Dendritic cell treated with granulocyte-macrophage colony-stimulating factor and Interleukin-4, amounts not matched to agents 40 ng/mL and 50 ng/mL, for 4 days (primary cell): ENCODE data around the gene GPR63.
A peak's percentile ranks its signal among the peaks of the same experiment; 100 is the strongest.

Experiments
- H3K27ac Mint-ChIP-seq: one replicate; pipeline ENCODE4 v1.8.0; 2022; ENCODE audit warnings: mild to moderate bottlenecking, mixed read lengths
- H3K27me3 Mint-ChIP-seq: one replicate; pipeline ENCODE4 v1.8.0; 2022; ENCODE audit warnings: mild to moderate bottlenecking, mixed read lengths
- H3K36me3 Mint-ChIP-seq: one replicate; pipeline ENCODE4 v1.8.0; 2022; ENCODE audit warnings: low read depth, mixed read lengths
- H3K4me1 Mint-ChIP-seq: one replicate; pipeline ENCODE4 v1.8.0; 2022; ENCODE audit warnings: low read depth, mixed read lengths
- H3K4me3 Mint-ChIP-seq: one replicate; pipeline ENCODE4 v1.8.0; 2022; ENCODE audit warnings: mild to moderate bottlenecking, moderate library complexity, mixed read lengths
- H3K9me3 Mint-ChIP-seq: one replicate; pipeline ENCODE4 v1.8.0; 2022; ENCODE audit warnings: mixed read lengths
- intact Hi-C: fragments of 100-400 bp; cut with micrococcal nuclease; formaldehyde crosslinking; loops from one replicate; pipeline ENCODE4 v1.15.0; 2022

GPR63 gene

GRCh38 chr6:96851858-96852257 is 14.6 kb upstream of the GPR63 start:
- intact Hi-C loops: no loop called here
- Mint-ChIP-seq H3K36me3 (no peaks in the 10 kb centered on the region), H3K27me3 (no peaks in the 10 kb centered on the region), H3K9me3 (peaks cover 6% of the 10 kb centered on the region), H3K4me3 (no peak overlapping the region), H3K27ac (no peak overlapping the region), H3K4me1 (no peaks in the 10 kb centered on the region)

- H3K4me1 Mint-ChIP-seq: no peaks in the 10 kb centered on the region
- no peaks in the 10 kb centered on the region for H3K27me3 Mint-ChIP-seq
- no peak overlapping the region for H3K27ac Mint-ChIP-seq
- H3K4me3 Mint-ChIP-seq: no peak overlapping the region
- no peaks in the 10 kb centered on the region for H3K36me3 Mint-ChIP-seq
- H3K9me3 Mint-ChIP-seq: peaks cover 18% of the 10 kb centered on the region
- intact Hi-C loops: no loop called here
These were observed 12.3 kb upstream of the GPR63 start for GRCh38 chr6:96849615-96850014.

- Mint-ChIP-seq H3K4me3 (no peak overlapping the region), H3K36me3 (no peaks in the 10 kb centered on the region), H3K9me3 (peaks cover 24% of the 10 kb centered on the region), H3K4me1 (no peaks in the 10 kb centered on the region), H3K27ac (no peak overlapping the region), H3K27me3 (peaks cover under 1% of the 10 kb centered on the region)
- intact Hi-C loops: no loop called here
These were observed 7.3 kb upstream of the GPR63 start for GRCh38 chr6:96844530-96844929.

- Mint-ChIP-seq H3K27ac (no peak overlapping the region), H3K9me3 (peaks cover 13% of the 10 kb centered on the region), H3K36me3 (peaks cover 7% of the 10 kb centered on the region), H3K27me3 (peaks cover 32% of the 10 kb centered on the region), H3K4me1 (peaks cover 19% of the 10 kb centered on the region), H3K4me3 (no peak overlapping the region)
- intact Hi-C loops: no loop called here
These were observed 4.1 kb upstream of the GPR63 start for GRCh38 chr6:96841345-96841744.

GRCh38 chr6:96836631-96837080 is 621 bp downstream of the GPR63 start:
- H3K27ac Mint-ChIP-seq: peak overlapping the region; percentile 70
- no peaks in the 10 kb centered on the region for H3K9me3 Mint-ChIP-seq
- H3K4me3 Mint-ChIP-seq: peak overlapping the region; percentile 89
- H3K36me3 Mint-ChIP-seq: peaks cover 7% of the 10 kb centered on the region
- peaks cover 19% of the 10 kb centered on the region for H3K4me1 Mint-ChIP-seq
- H3K27me3 Mint-ChIP-seq: peaks cover 47% of the 10 kb centered on the region
- intact Hi-C loops: no loop called here

- H3K9me3 Mint-ChIP-seq: no peaks in the 10 kb centered on the region
- intact Hi-C loops: no loop called here
- H3K36me3 Mint-ChIP-seq: peaks cover 7% of the 10 kb centered on the region
- peaks cover 19% of the 10 kb centered on the region for H3K4me1 Mint-ChIP-seq
- H3K27ac Mint-ChIP-seq: no peak overlapping the region
- no peak overlapping the region for H3K4me3 Mint-ChIP-seq
- peaks cover 43% of the 10 kb centered on the region for H3K27me3 Mint-ChIP-seq
These were observed 3.2 kb downstream of the GPR63 start for GRCh38 chr6:96834070-96834469.

GRCh38 chr6:96832780-96833179 is 4.5 kb downstream of the GPR63 start:
- Mint-ChIP-seq H3K27ac (no peak overlapping the region), H3K36me3 (peaks cover 7% of the 10 kb centered on the region), H3K27me3 (peaks cover 30% of the 10 kb centered on the region), H3K4me1 (peaks cover 14% of the 10 kb centered on the region), H3K9me3 (no peaks in the 10 kb centered on the region), H3K4me3 (no peak overlapping the region)
- intact Hi-C loops: no loop called here

- Mint-ChIP-seq H3K36me3 (no peaks in the 10 kb centered on the region), H3K27ac (no peak overlapping the region), H3K4me1 (no peaks in the 10 kb centered on the region), H3K27me3 (no peaks in the 10 kb centered on the region), H3K9me3 (no peaks in the 10 kb centered on the region), H3K4me3 (no peak overlapping the region)
- intact Hi-C loops: no loop called here
These were observed 10.4 kb downstream of the GPR63 start for GRCh38 chr6:96826865-96827264.

- Mint-ChIP-seq H3K4me1 (no peaks in the 10 kb centered on the region), H3K36me3 (no peaks in the 10 kb centered on the region), H3K4me3 (no peak overlapping the region), H3K27ac (no peak overlapping the region), H3K27me3 (no peaks in the 10 kb centered on the region), H3K9me3 (no peaks in the 10 kb centered on the region)
- intact Hi-C loops: no loop called here
These were observed 13.5 kb downstream of the GPR63 start for GRCh38 chr6:96823743-96824142.

- Mint-ChIP-seq H3K9me3 (no peaks in the 10 kb centered on the region), H3K36me3 (no peaks in the 10 kb centered on the region), H3K4me1 (no peaks in the 10 kb centered on the region), H3K4me3 (no peak overlapping the region), H3K27ac (no peak overlapping the region), H3K27me3 (no peaks in the 10 kb centered on the region)
- intact Hi-C loops: no loop called here
These were observed 16.2 kb downstream of the GPR63 start for GRCh38 chr6:96821034-96821433.

GRCh38 chr6:96816301-96816817 is 20.9 kb downstream of the GPR63 start:
- H3K4me3 Mint-ChIP-seq: no peak overlapping the region
- intact Hi-C loops: no loop called here
- no peak overlapping the region for H3K27ac Mint-ChIP-seq
- no peaks in the 10 kb centered on the region for H3K36me3 Mint-ChIP-seq
- no peaks in the 10 kb centered on the region for H3K4me1 Mint-ChIP-seq
- no peaks in the 10 kb centered on the region for H3K27me3 Mint-ChIP-seq
- no peaks in the 10 kb centered on the region for H3K9me3 Mint-ChIP-seq

GRCh38 chr6:96814625-96815024 is 22.7 kb downstream of the GPR63 start:
- intact Hi-C loops: no loop called here
- Mint-ChIP-seq H3K4me1 (no peaks in the 10 kb centered on the region), H3K9me3 (no peaks in the 10 kb centered on the region), H3K27ac (no peak overlapping the region), H3K4me3 (no peak overlapping the region), H3K27me3 (no peaks in the 10 kb centered on the region), H3K36me3 (no peaks in the 10 kb centered on the region)

GRCh38 chr6:96812077-96812703 is 25.1 kb downstream of the GPR63 start:
- no peak overlapping the region for H3K4me3 Mint-ChIP-seq
- no peak overlapping the region for H3K27ac Mint-ChIP-seq

GRCh38 chr6:96811670-96812069 is 25.6 kb downstream of the GPR63 start:
- intact Hi-C loops: no loop called here
- Mint-ChIP-seq H3K4me1 (no peaks in the 10 kb centered on the region), H3K27me3 (no peaks in the 10 kb centered on the region), H3K9me3 (no peaks in the 10 kb centered on the region), H3K27ac (no peak overlapping the region), H3K36me3 (no peaks in the 10 kb centered on the region), H3K4me3 (no peak overlapping the region)

More at GRCh38 chr6:96812077-96812703, 25.1 kb downstream of the GPR63 start:
- intact Hi-C loops: no loop called here
- H3K36me3 Mint-ChIP-seq: no peaks in the 10 kb centered on the region
- no peaks in the 10 kb centered on the region for H3K9me3 Mint-ChIP-seq
- no peaks in the 10 kb centered on the region for H3K27me3 Mint-ChIP-seq
- H3K4me1 Mint-ChIP-seq: no peaks in the 10 kb centered on the region

GRCh38 chr6:96811136-96811535 is 26.1 kb downstream of the GPR63 start:
- H3K4me3 Mint-ChIP-seq: no peak overlapping the region
- no peaks in the 10 kb centered on the region for H3K4me1 Mint-ChIP-seq
- H3K27ac Mint-ChIP-seq: no peak overlapping the region
- intact Hi-C loops: no loop called here
- H3K27me3 Mint-ChIP-seq: no peaks in the 10 kb centered on the region
- H3K36me3 Mint-ChIP-seq: no peaks in the 10 kb centered on the region
- no peaks in the 10 kb centered on the region for H3K9me3 Mint-ChIP-seq
